SJSA1 (cell line): Measurements from ENCODE around the gene RPRD2. TPM values are rescaled to one million over a fixed set of nuclear protein-coding genes. Genes with fewer than 3 reads are reported as not detected.

Source experiments
- DNase-seq, 2 experiments: peaks; one replicate each; pipeline ENCODE4 v3.0.0-alpha.2; 2015 to 2020; ENCODE audit warnings: low spot score in 2 of 2, low read depth in 1 of 2
- H3K27ac ChIP-seq: fragments of 250-450 bp; sonication (Bioruptor Pico); 2 replicates; pipeline ENCODE4 v1.5.1; 2020; ENCODE audit warnings: mild to moderate bottlenecking, moderate library complexity
- H3K27me3 ChIP-seq: fragments of 250-450 bp; sonication (Bioruptor Pico); replicated peaks from 2 replicates; pipeline ENCODE4 v1.5.1; 2020; ENCODE audit warnings: mild to moderate bottlenecking, moderate library complexity
- H3K36me3 ChIP-seq: fragments of 250-450 bp; sonication (Bioruptor Pico); 2 replicates; pipeline ENCODE4 v1.5.1; 2020; ENCODE audit warnings: mild to moderate bottlenecking
- H3K4me1 ChIP-seq: fragments of 250-450 bp; sonication (Bioruptor Pico); replicated peaks from 2 replicates; pipeline ENCODE4 v1.6.1; 2021; ENCODE audit warnings: mild to moderate bottlenecking
- H3K4me3 ChIP-seq: fragments of 250-450 bp; sonication (Bioruptor Pico); 2 replicates; pipeline ENCODE4 v1.5.1; 2020; ENCODE audit warnings: mild to moderate bottlenecking
- H3K9me3 ChIP-seq: fragments of 250-450 bp; sonication (Bioruptor Pico); replicated peaks from 2 replicates; pipeline ENCODE4 v1.5.1; 2020; ENCODE audit warnings: mild to moderate bottlenecking
- total RNA-seq: library from RNA; depleted of rRNA; stranded (reverse); fragments of >200 nt; shearing (Covaris generic); gene quantifications from 2 replicates; pipeline ENCODE4 v1.2.3, GENCODE V29; 2014; rRNA removed

Gene RPRD2
- total RNA-seq, 1 experiment from 2014 or later: 9.9 TPM

DNA sequence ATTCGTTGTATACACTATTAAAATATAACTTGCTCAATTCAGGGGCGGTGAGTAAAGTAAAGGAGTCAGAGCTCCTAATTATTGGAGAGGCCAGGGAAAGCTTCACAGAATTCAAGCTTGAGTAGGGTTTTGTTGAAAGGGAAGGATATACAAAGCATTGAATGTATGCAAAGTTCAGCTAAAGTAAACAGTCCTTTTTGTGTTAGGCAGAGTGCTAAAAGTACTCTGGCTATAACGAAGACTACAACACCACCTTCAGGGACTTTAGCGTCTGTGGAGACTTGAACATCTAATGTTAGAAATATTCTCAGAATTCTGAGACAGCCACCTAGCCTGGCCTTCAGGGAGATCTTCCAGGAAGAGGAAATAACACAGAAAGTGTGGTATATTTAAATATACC, 152.7 kb downstream of the RPRD2 start:
- DNase-seq: no peak

GRCh38 chr1:150521196-150521968, 157.4 kb downstream of the RPRD2 start:
- H3K36me3 ChIP-seq: no peaks in the 10 kb centered on the region
- H3K9me3 ChIP-seq: no peaks in the 10 kb centered on the region
- peaks cover 3% of the 10 kb centered on the region for H3K4me1 ChIP-seq
- DNase-seq: no peak
- H3K27ac ChIP-seq: no peak overlapping the region
- H3K27me3 ChIP-seq: no peaks in the 10 kb centered on the region
- H3K4me3 ChIP-seq: no peak overlapping the region

More for the DNA sequence above, 152.7 kb downstream of the RPRD2 start:
- Histone ChIP-seq H3K4me3 (no peak overlapping the region), H3K36me3 (peaks cover 18% of the 10 kb centered on the region), H3K4me1 (peaks cover 15% of the 10 kb centered on the region), H3K9me3 (no peaks in the 10 kb centered on the region), H3K27ac (no peak overlapping the region), H3K27me3 (no peaks in the 10 kb centered on the region)

DNA sequence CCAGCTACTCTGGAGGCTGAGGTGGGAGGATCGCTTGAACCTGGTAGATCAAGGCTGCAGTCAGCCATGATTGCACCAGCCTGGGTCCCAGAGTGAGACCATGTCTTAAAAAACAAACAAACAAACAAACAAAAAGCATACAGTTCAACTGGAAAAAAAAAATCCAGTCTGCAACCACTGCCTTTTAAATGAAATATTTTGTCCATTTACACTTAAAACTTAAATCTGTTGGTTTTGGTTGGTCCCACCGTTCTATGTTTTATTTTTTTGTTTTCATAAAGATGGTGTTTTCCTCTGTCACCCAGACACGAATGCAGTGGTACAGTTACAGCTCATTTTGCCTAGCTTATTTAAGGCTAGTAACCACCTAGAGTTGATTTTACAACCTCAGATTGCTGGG, 161.4 kb downstream of the RPRD2 start:
- no peaks in the 10 kb centered on the region for H3K9me3 ChIP-seq
- DNase-seq: no peak
- no peaks in the 10 kb centered on the region for H3K27me3 ChIP-seq
- H3K36me3 ChIP-seq: no peaks in the 10 kb centered on the region
- H3K4me1 ChIP-seq: peaks cover 5% of the 10 kb centered on the region
- no peak overlapping the region for H3K27ac ChIP-seq
- H3K4me3 ChIP-seq: no peak overlapping the region

Other genes starting within 250 kb of the RPRD2 start
- gene PLEKHO1, start 214.2 kb upstream of the RPRD2 start, total RNA-seq: 76.2 and 90.1 TPM in 2 replicates
- 95.3 and 103 TPM in 2 replicates for gene ANP32E, start 128.0 kb upstream of the RPRD2 start, total RNA-seq
- not detected in 2 replicates for gene CA14, start 106.4 kb upstream of the RPRD2 start, total RNA-seq
- gene APH1A, start 95.1 kb upstream of the RPRD2 start, total RNA-seq: 113 and 122 TPM in 2 replicates
- 0.21 TPM in 1 of 2 replicates, not detected in the other for gene C1orf54, start 91.4 kb upstream of the RPRD2 start, total RNA-seq
- 5.9 and 6.1 TPM in 2 replicates for gene CIART, start 81.6 kb upstream of the RPRD2 start, total RNA-seq
- 45.5 and 60.0 TPM in 2 replicates for gene MRPS21, start 70.3 kb upstream of the RPRD2 start, total RNA-seq
- 40.2 and 49.6 TPM in 2 replicates for gene PRPF3, start 42.6 kb upstream of the RPRD2 start, total RNA-seq
- 8.7 and 13.3 TPM in 2 replicates for gene TARS2, start 123.3 kb downstream of the RPRD2 start, total RNA-seq
- 22.7 and 43.4 TPM in 2 replicates for gene ECM1, start 144.0 kb downstream of the RPRD2 start, total RNA-seq
- not detected in 2 replicates for gene FALEC, start 151.6 kb downstream of the RPRD2 start, total RNA-seq
- gene ADAMTSL4, start 185.3 kb downstream of the RPRD2 start, total RNA-seq: 0.42 TPM in 1 of 2 replicates, not detected in the other
- gene MCL1, start 215.5 kb downstream of the RPRD2 start, total RNA-seq: 183 and 225 TPM in 2 replicates